H1 (cell line): ENCODE data around the gene ARHGEF19. TPM values are rescaled to one million over a fixed set of nuclear protein-coding genes. Genes with fewer than 3 reads are reported as not detected.

Source experiments
- CTCF ChIA-PET: fragments of 300-600 bp; sonication (Branson Sonifier 250); formaldehyde crosslinking; loops from one replicate; lab custom pipeline; 2021; ENCODE audit not compliant: partially characterized antibody; lab: Charles Lee
- POLR2A ChIA-PET: fragments of 300-600 bp; sonication (Branson Sonifier 250); formaldehyde crosslinking; loops from one replicate; lab custom pipeline; 2021; ENCODE audit warnings: inconsistent platforms; ENCODE audit not compliant: partially characterized antibody; lab: Charles Lee
- DNase-seq, 2 experiments: peaks; one replicate each; pipeline versions ENCODE4 v3.0.0 to v3.0.0-alpha.2; 2010 to 2022; ENCODE audit warnings: low spot score in 2 of 2, low read depth in 1 of 2, mixed read lengths in 1 of 2
- FAIRE-seq: peaks from 2 replicates; lab custom pipeline; 2011; peaks lifted over from hg19 to GRCh38; lab: Jason Lieb, UNC
- H2AFZ ChIP-seq: 2 replicates; pipeline ENCODE4 v1.8.1; 2012; ENCODE audit warnings: low read length, inconsistent platforms
- H2AK5ac ChIP-seq: 2 replicates; pipeline ENCODE4 v1.6.1; 2013; ENCODE audit warnings: low read depth, low read length
- H2BK120ac ChIP-seq: replicated peaks from 2 replicates; pipeline ENCODE3; 2013; ENCODE audit warnings: low read depth, low read length, inconsistent platforms
- H2BK12ac ChIP-seq: 2 replicates; pipeline ENCODE4 v1.6.1; 2013; ENCODE audit warnings: low read depth, low read length
- H2BK15ac ChIP-seq: 2 replicates; pipeline ENCODE4 v1.6.1; 2013; ENCODE audit warnings: low read length
- H2BK20ac ChIP-seq: 2 replicates; pipeline ENCODE4 v1.6.1; 2013; ENCODE audit warnings: low read length
- H2BK5ac ChIP-seq: 2 replicates; pipeline ENCODE4 v1.6.1; 2013; ENCODE audit warnings: low read depth, low read length
- H3K14ac ChIP-seq: 2 replicates; pipeline ENCODE4 v1.6.1; 2013; ENCODE audit warnings: inconsistent platforms; ENCODE audit not compliant: insufficient read length
- H3K18ac ChIP-seq: 2 replicates; pipeline ENCODE4 v1.6.1; 2013; ENCODE audit warnings: low read length; ENCODE audit errors: extremely low read depth
- H3K23ac ChIP-seq: 2 replicates; pipeline ENCODE4 v1.6.1; 2013; ENCODE audit warnings: inconsistent platforms; ENCODE audit not compliant: insufficient read length
- H3K23me2 ChIP-seq: 2 replicates; pipeline ENCODE4 v1.6.1; 2013; ENCODE audit warnings: low read depth, low read length
- H3K27ac ChIP-seq: 2 replicates; pipeline ENCODE4 v1.6.1; 2011; ENCODE audit warnings: low read depth, low read length, inconsistent platforms
- H3K27me3 ChIP-seq, 4 experiments: replicated peaks in 1 of 4; 1 replicate in 1 of 4; 2 replicates in 3 of 4; pipeline versions ENCODE4 v1.6.1 to v1.8.1; 2011 to 2013; ENCODE audit warnings: low read length in 3 of 4, mild to moderate bottlenecking in 3 of 4, inconsistent platforms in 2 of 4, mixed read lengths in 2 of 4, moderate library complexity in 1 of 4; ENCODE audit not compliant: control insufficient read depth in 3 of 4, insufficient read depth in 3 of 4; ENCODE audit errors: extremely low read depth in 1 of 4
- H3K36me3 ChIP-seq, 4 experiments: 2 replicates each; pipeline versions ENCODE4 v1.6.1 to v1.8.1; 2011 to 2013; ENCODE audit warnings: mild to moderate bottlenecking in 4 of 4, low read length in 3 of 4, moderate library complexity in 2 of 4, control low read depth in 1 of 4, inconsistent platforms in 1 of 4; ENCODE audit not compliant: insufficient read depth in 4 of 4, control insufficient read depth in 2 of 4
- H3K4ac ChIP-seq: replicated peaks from 2 replicates; pipeline ENCODE3; 2013; ENCODE audit warnings: low read length, low read depth, mixed read lengths, inconsistent platforms; ENCODE audit not compliant: insufficient read length
- H3K4me1 ChIP-seq, 4 experiments: replicated peaks in 1 of 4; 1 replicate in 1 of 4; 2 replicates in 3 of 4; pipeline versions ENCODE4 v1.6.1 to v1.8.1; 2011 to 2013; ENCODE audit warnings: low read length in 3 of 4, inconsistent platforms in 2 of 4, mixed read lengths in 1 of 4; ENCODE audit not compliant: insufficient read depth in 4 of 4, control insufficient read depth in 3 of 4
- H3K4me2 ChIP-seq, 2 experiments: 2 replicates each; pipeline versions ENCODE4 v1.6.1 to v1.8.1; 2011 to 2013; ENCODE audit warnings: low read depth in 2 of 2, low read length in 2 of 2, control low read depth in 1 of 2, inconsistent platforms in 1 of 2, mild to moderate bottlenecking in 1 of 2; ENCODE audit not compliant: insufficient read depth in 1 of 2
- H3K4me3 ChIP-seq, 4 experiments: fragments of 200-600, 300-600 bp in 1 of 4; sonication (generic), shearing (Covaris generic), sonication (Bioruptor Twin) in 1 of 4; 2 replicates each; pipeline versions ENCODE4 v1.5.1 to v1.8.1; 2011 to 2016; ENCODE audit warnings: low read length in 4 of 4, low read depth in 3 of 4, control low read depth in 2 of 4, inconsistent platforms in 2 of 4, mild to moderate bottlenecking in 2 of 4, mixed read lengths in 1 of 4, moderate library complexity in 1 of 4; ENCODE audit not compliant: insufficient read depth in 2 of 4; ENCODE audit errors: extremely low read depth in 1 of 4
- H3K56ac ChIP-seq: replicated peaks from 2 replicates; pipeline ENCODE3; 2013; ENCODE audit warnings: low read depth, mild to moderate bottlenecking, mixed read lengths, low read length, inconsistent platforms; ENCODE audit not compliant: insufficient read length
- H3K79me1 ChIP-seq: 2 replicates; pipeline ENCODE4 v1.6.1; 2013; ENCODE audit warnings: low read depth, low read length, control low read depth
- H3K79me2 ChIP-seq, 2 experiments: 2 replicates each; pipeline versions ENCODE4 v1.6.1 to v1.8.1; 2012 to 2013; ENCODE audit warnings: low read length in 2 of 2, mild to moderate bottlenecking in 2 of 2, inconsistent platforms in 1 of 2; ENCODE audit not compliant: insufficient read depth in 2 of 2, control insufficient read depth in 1 of 2
- H3K9ac ChIP-seq, 4 experiments: replicated peaks in 1 of 4; 1 replicate in 1 of 4; 2 replicates in 3 of 4; pipeline versions ENCODE4 v1.6.1 to v1.8.1; 2011 to 2013; ENCODE audit warnings: low read depth in 3 of 4, low read length in 3 of 4, control low read depth in 2 of 4, mild to moderate bottlenecking in 2 of 4, moderate library complexity in 2 of 4, inconsistent platforms in 1 of 4; ENCODE audit errors: extremely low read depth in 1 of 4
- H3K9me3 ChIP-seq, 2 experiments: 2 replicates each; pipeline versions ENCODE4 v1.6.1 to v1.8.1; 2012 to 2013; ENCODE audit warnings: mild to moderate bottlenecking in 2 of 2, moderate library complexity in 2 of 2, control low read depth in 1 of 2, inconsistent platforms in 1 of 2, low read depth in 1 of 2, low read length in 1 of 2, mixed read lengths in 1 of 2; ENCODE audit not compliant: insufficient read depth in 2 of 2
- H4K20me1 ChIP-seq, 2 experiments: replicated peaks in 1 of 2; 2 replicates each; pipeline versions ENCODE3 to v1.8.1; 2011 to 2013; ENCODE audit warnings: inconsistent platforms in 2 of 2, low read length in 2 of 2, mild to moderate bottlenecking in 1 of 2; ENCODE audit not compliant: insufficient read depth in 2 of 2, control insufficient read depth in 1 of 2
- H4K5ac ChIP-seq: 2 replicates; pipeline ENCODE4 v1.6.1; 2013; ENCODE audit warnings: low read length, low read depth, mixed read lengths, inconsistent platforms; ENCODE audit not compliant: insufficient read length
- H4K8ac ChIP-seq: 2 replicates; pipeline ENCODE4 v1.8.0; 2013; ENCODE audit warnings: mild to moderate bottlenecking, moderate library complexity, low read length, inconsistent platforms; ENCODE audit not compliant: insufficient read depth; ENCODE audit errors: extremely low read depth
- H4K91ac ChIP-seq: replicated peaks from 2 replicates; pipeline ENCODE3; 2013; ENCODE audit warnings: low read length, mixed read lengths, inconsistent platforms; ENCODE audit not compliant: insufficient read length
- CHD2 ChIP-seq: IDR thresholded peaks from 2 replicates; pipeline ENCODE4 v1.6.1; 2012; ENCODE audit warnings: low read length, improper control_type of control experiment
- NANOG ChIP-seq: IDR thresholded peaks from 2 replicates; pipeline ENCODE4 v1.6.1; 2011; ENCODE audit warnings: low read length, low read depth, mild to moderate bottlenecking, inconsistent platforms; ENCODE audit not compliant: insufficient read depth, poor library complexity, severe bottlenecking
- PHF8 ChIP-seq: fragments of 200-600 bp; sonication (generic); conservative IDR thresholded peaks from 2 replicates; pipeline ENCODE4 v1.7.1; 2012; ENCODE audit warnings: low read depth, mild to moderate bottlenecking, inconsistent platforms, low read length, moderate library complexity
- RAD21 ChIP-seq, 2 experiments: IDR thresholded peaks in 1 of 2; conservative IDR thresholded peaks in 1 of 2; 2 replicates each; pipeline ENCODE4 v1.6.1; 2011; ENCODE audit warnings: low read depth in 2 of 2, low read length in 2 of 2, improper control_type of control experiment in 1 of 2, inconsistent platforms in 1 of 2, mild to moderate bottlenecking in 1 of 2, moderate library complexity in 1 of 2
- RFX5 ChIP-seq: IDR thresholded peaks from 2 replicates; pipeline ENCODE4 v1.6.1; 2011; ENCODE audit warnings: low read depth, low read length, improper control_type of control experiment, borderline replicate concordance
- SP1 ChIP-seq: IDR thresholded peaks from 2 replicates; pipeline ENCODE4 v1.6.1; 2011; ENCODE audit warnings: low read depth, low read length
- TAF1 ChIP-seq: IDR thresholded peaks from 2 replicates; pipeline ENCODE4 v1.6.1; 2011; ENCODE audit warnings: mild to moderate bottlenecking, low read depth, low read length
- TAF7 ChIP-seq: optimal IDR thresholded peaks from 2 replicates; pipeline ENCODE3; 2011; ENCODE audit warnings: low read depth, mild to moderate bottlenecking, inconsistent platforms, low read length, moderate library complexity, borderline replicate concordance
- USF2 ChIP-seq: IDR thresholded peaks from 2 replicates; pipeline ENCODE4 v1.6.1; 2011; ENCODE audit warnings: low read length, improper control_type of control experiment
- WGBS, 2 experiments: shearing (Covaris generic) in 1 of 2; methylation state at CpG; one replicate each; pipeline versions ENCODE4 v1.1.6 to v1.1.7; 2013 to 2015; ENCODE audit warnings: low lambda C conversion rate in 2 of 2, mixed read lengths in 2 of 2, inconsistent platforms in 1 of 2, low coverage in 1 of 2, missing lambda C conversion rate in 1 of 2; ENCODE audit not compliant: insufficient replicate concordance in 2 of 2, insufficient coverage in 1 of 2, insufficient read length in 1 of 2; ENCODE audit errors: extremely low coverage in 1 of 2, missing lambda C conversion rate in 1 of 2; 5-methylcytosine and 5-hydroxymethylcytosine counted together
- polyA plus RNA-seq, 7 experiments: library from polyadenylated mRNA; depleted of rRNA in 3 of 7; stranded (reverse) in 5 of 7; unstranded in 2 of 7; fragments of >200 nt in 5 of 7; fragments of 200-250 nt in 2 of 7; gene quantifications; 1 replicate in 5 of 7; 2 replicates in 1 of 7; 4 replicates in 1 of 7; pipeline versions ENCODE4 v1.2.1 to v1.2.3, GENCODE V29; 2011 to 2013; ENCODE audit warnings: missing spikeins in 2 of 7, mixed read lengths in 2 of 7
- total RNA-seq: library from RNA; stranded (reverse); fragmentation: NEBNext Ultra II Directional; extraction: Animal tissue kit (Norgen Biotek cat#: 25700); gene quantifications from 2 replicates; pipeline ENCODE4 v1.2.1, GENCODE V29; 2021
- TF ChIP-seq, protein P1 (sequence below): IDR thresholded peaks from 2 replicates; pipeline ENCODE4 v1.6.1; 2012; ENCODE audit warnings: low read length, inconsistent platforms

Gene ARHGEF19
- total and polyA plus RNA-seq, 2 of the 8 experiments (the other 6 are each of a cell fraction or from before 2014, with no cell fraction given), result 47.5 to 56.4 TPM

DNA sequence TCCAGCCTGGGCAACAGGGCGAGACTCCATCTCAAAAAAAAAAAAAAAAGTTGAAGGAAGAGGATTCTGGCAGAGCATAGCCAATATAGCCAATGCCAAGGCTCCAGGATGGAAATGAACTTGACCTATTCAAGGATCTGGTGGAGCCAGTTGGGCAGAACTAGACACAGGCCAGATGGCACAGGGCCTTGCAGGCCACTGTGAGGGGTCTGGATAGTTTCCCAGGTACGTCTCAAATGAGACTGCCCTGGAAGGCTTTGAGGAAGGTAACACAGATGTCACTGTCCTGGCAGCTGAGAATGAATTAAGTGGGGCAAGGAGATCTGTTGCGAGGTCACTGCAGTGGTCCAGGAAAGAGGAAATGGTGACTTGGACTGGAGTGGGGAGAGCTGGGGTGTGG, 12.0 kb upstream of the ARHGEF19 start:
- H3K79me2 ChIP-seq, result no peaks in the 10 kb centered on the region
- H3K18ac ChIP-seq, result no peak overlapping the region
- peaks cover 14% of the 10 kb centered on the region for H3K23me2 ChIP-seq
- H2BK5ac ChIP-seq, result no peak overlapping the region
- no peak overlapping the region for H3K23ac ChIP-seq
- ChIA-PET POLR2A (interaction anchor here (1.8 kb wide), 1 partner anchor 11 kb away, joined by 4 read pairs; the partner anchor contains the start of gene ARHGEF19), CTCF (no interaction called here)
- peaks cover 0 to 16% (median 9%) of the 10 kb centered on the region in 4 experiments; a peak in 5 of 7 replicates for H3K4me1 ChIP-seq
- H3K27me3 ChIP-seq, result peaks cover 18 to 51% (median 44%) of the 10 kb centered on the region in 4 experiments
- no peak for DNase-seq
- no peak for FAIRE-seq
- no peak overlapping the region for H2BK15ac ChIP-seq
- no peak overlapping the region for H2BK20ac ChIP-seq
- no peaks in the 10 kb centered on the region for H3K36me3 ChIP-seq
- no peak overlapping the region for H2AK5ac ChIP-seq
- no peak overlapping the region for H4K8ac ChIP-seq
- H3K9me3 ChIP-seq, result no peaks in the 10 kb centered on the region
- peaks cover 8 to 11% of the 10 kb centered on the region in 2 experiments for H4K20me1 ChIP-seq
- no peak overlapping the region for H4K91ac ChIP-seq
- H3K27ac ChIP-seq, result no peak overlapping the region
- H2BK120ac ChIP-seq, result no peak overlapping the region
- no peak overlapping the region for H4K5ac ChIP-seq
- H2AFZ ChIP-seq, result no peak overlapping the region
- no peak overlapping the region for H3K9ac ChIP-seq
- H3K4me2 ChIP-seq, result no peak overlapping the region
- H3K4me3 ChIP-seq, result no peak overlapping the region
- no peak overlapping the region for H3K4ac ChIP-seq
- no peak overlapping the region for H3K14ac ChIP-seq
- WGBS, 2 experiments, result 93% methylated on average over 3 of the region's 3 CpGs; no CpG with 5 or more reads in 1 of the 2 experiments
- H2BK12ac ChIP-seq, result no peak overlapping the region
- H3K56ac ChIP-seq, result no peak overlapping the region
- no peaks in the 10 kb centered on the region; the same call in 1 of the 2 replicates for H3K79me1 ChIP-seq
- TF ChIP-seq SP1 (no peak), RFX5 (no peak), PHF8 (no peak), USF2 (no peak), TAF1 (no peak), TAF7 (no peak), NANOG (no peak), RAD21 (IDR thresholded peaks at IDR 0.05 in 1 of 2, conservative IDR thresholded peaks at IDR 0.05 in 1 of 2; ENCODE audit: low read depth in 2 of 2, low read length in 2 of 2) (no peak), CHD2 (no peak)
- TF ChIP-seq, protein P1, sequence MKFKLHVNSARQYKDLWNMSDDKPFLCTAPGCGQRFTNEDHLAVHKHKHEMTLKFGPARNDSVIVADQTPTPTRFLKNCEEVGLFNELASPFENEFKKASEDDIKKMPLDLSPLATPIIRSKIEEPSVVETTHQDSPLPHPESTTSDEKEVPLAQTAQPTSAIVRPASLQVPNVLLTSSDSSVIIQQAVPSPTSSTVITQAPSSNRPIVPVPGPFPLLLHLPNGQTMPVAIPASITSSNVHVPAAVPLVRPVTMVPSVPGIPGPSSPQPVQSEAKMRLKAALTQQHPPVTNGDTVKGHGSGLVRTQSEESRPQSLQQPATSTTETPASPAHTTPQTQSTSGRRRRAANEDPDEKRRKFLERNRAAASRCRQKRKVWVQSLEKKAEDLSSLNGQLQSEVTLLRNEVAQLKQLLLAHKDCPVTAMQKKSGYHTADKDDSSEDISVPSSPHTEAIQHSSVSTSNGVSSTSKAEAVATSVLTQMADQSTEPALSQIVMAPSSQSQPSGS, result no peak
